Stromal cell of bone marrow (primary cell): Measurements from ENCODE around the gene MSI2.

ENCODE experiments used
- DNase-seq: peaks from one replicate; pipeline ENCODE4 v3.0.0-alpha.2; 2012; ENCODE audit warnings: low read depth

Gene MSI2

DNA sequence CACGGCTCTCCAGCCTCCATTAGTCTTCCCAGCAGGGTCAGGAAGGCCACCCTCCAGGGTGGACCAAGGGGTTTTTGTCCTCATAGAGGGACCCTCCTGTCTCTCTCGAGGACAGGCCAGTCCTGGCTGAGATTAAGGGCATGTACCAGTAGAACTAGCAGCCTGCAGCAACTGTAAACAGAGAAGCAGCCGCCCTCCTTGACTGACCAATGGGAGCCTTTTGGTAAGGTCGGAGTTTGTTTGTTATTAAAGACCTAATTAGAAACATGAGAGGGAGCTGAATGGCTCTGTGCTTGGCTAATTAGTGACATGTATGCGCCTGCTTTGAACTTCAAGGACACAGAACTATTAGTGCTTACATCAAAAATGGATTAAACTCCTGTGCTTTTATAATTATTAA, 408.8 kb downstream of the MSI2 start:
- no peak for DNase-seq

DNA sequence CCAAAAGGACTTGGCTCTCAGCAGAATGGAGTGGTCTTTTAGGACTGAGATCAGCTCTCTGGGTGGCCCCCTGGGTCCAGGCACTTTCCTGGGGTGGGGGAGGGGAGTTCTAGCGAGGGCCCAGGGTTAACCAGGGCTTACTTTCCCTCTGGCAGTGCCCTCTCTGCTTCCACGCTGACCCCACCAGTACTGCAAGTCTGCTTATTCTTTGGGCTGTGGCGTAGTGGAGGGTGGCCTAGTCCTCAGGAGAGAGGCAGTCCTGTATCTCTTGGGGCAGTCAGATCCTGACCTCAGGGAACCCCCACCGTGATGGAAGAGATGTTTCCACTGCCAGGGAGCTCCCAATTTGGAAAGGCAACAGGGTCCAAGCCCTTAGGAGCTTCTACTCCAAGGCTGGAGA, 409.4 kb downstream of the MSI2 start:
- DNase-seq = no peak

DNA sequence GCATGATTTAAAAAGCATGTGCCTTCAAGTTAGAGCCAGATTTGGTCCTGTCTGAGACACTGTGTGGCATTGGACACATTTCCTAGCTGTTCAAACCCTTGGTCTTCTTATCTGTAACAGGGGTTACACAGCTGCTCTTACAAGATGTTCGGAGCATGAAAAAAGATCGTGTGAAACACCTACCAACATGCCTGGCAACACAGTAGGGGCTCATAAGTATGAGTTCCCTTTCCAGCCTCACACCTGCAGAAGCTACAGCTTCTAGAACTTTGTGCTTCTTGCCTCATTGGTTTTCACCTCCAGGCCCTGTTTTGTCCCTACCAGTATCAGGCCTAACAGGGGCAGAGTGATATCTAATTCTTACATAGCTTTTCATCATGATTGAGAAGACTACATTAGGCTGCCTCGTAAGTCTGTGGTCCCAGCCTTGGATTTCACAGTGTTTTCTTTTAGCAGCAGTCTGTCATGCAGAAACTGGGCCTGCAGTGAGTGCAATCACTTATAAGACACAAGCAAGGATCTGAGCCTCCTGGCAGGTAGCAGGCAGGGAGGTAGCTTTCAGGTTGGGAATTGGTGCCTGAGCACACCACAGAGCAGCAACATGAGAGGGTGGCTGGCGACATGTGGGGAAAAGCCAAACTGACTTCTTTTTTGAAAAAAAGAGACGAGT, 410.0 kb downstream of the MSI2 start:
- no peak for DNase-seq

- DNase-seq = no peak
Observed at GRCh38 chr17:57666946-57667345, 410.6 kb downstream of the MSI2 start.

- DNase-seq = no peak
Observed at GRCh38 chr17:57667461-57667923, 411.2 kb downstream of the MSI2 start.

GRCh38 chr17:57668332-57668731, 412.0 kb downstream of the MSI2 start:
- DNase-seq = no peak

DNA sequence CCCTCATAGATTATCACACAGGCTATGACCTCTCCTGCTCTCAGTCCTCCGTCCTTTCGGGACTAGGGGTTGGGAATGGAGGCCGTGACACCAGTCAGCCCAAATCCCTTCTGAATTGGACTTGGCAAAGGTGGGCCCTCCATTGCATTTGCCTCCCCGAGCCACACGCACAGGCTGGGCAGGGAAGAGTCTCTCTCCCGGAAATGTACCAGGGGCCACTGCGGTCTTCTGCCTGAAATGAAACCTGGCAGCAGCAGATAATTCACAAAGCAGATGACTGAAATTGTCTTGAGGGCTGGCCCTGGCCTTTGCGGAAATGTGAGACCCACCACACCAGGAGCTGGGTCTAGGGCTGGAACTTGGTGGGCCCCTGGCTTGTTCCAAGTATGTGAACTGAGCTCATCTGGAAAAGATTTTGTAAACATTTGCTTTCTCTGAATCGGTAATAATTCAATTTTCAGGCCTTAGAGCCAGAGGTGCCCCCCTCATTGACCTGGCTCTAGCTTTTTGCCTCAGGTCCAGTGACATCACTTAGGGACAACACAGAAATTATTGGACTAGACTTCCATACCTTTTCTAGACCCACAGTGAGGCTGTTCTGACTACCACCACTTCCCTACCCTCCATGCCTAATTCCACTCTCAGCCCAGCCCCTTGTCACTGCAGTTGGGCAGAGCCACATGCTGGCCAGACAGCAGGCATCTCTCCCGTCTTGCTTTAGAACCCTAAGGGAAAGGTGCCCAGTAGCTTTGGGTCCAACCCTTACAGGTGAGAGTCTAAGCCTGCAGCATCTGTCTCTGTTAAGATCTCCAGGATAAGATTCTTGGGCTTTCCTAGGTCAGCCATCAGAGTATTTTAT, 413.6 kb downstream of the MSI2 start:
- DNase-seq = no peak

DNA sequence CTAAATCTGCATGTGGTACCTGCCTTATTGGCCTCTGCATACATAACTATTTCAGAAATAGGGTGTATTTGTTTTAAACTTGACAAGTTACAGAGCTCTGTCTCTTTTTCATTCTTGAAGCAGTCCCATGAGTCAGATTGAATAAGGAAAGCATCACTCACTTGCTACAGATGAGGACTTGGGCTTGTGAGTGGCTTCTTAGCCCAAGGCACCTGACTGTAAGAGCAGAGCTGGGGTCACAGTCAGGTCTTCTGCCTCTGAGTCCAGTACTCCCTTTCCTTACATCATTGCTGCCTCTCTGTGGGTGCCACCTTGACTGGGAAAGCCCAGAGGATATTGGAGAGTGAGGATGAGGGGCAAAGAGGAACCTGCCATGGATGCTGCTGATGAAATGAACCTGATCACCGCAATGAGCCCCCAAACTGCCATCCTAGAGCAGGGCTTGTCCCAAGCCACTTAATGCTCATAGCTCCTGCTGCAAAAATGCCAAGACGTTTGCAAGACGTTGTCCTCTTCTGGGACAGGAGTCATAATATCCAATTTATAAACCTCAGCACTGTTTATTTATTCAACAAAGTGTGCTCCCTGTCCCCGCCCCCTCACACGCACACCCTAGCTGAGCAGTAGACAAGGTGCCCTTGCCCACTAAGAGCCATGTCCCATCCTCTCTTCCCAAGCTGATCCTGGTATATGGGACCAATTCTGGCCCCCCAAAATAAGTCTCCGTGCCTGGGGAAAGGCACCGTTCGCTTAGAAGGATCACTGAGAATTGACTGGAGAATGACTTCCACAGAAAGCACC, 414.6 kb downstream of the MSI2 start:
- DNase-seq = no peak

DNA sequence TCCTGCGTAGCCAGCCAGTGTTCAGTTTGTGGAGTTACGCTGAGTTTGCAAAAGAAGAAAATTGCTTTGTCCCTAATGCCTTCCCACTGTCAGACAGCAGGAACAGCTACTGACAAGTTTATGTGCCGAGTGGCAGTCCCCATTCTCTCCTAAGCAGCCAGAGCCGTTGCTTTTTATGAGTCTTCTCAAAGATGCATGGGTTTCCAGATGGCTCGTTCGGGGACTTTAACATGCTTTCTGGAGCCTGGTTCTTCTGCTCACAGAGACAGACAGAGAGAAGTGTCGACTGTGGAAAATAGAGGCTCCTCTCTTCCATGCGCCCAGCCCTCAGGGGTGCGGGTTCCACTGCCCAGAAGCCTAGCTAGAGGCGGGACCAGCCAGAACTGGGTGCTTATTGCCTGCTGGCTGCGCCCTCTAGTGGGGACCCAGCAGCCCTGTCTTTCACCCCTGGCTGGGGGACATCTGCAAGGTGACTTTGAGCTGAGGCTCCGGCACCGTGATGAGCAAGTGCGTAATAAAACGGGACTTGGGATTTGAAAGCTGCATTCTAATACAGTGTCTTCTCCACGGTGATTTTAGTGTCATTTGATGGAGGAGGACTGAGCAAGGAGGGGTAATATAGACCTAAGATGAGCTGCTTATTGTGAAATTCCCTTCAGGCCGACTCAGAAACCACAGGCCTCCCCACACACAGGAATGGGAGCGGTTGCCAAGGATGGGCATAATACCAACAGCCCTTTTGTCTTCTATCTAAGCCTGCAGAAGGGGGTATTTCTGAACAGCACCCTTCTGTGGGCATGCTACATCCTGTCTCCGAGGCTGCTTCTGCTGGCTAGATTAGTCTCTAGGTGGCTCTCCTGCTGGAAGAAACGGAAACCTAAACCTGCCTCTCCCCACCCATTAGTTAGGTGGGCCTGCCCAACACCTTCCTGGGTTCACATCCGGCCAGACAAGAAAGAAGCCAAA, 415.6 kb downstream of the MSI2 start:
- DNase-seq = peak; percentile 35

DNA sequence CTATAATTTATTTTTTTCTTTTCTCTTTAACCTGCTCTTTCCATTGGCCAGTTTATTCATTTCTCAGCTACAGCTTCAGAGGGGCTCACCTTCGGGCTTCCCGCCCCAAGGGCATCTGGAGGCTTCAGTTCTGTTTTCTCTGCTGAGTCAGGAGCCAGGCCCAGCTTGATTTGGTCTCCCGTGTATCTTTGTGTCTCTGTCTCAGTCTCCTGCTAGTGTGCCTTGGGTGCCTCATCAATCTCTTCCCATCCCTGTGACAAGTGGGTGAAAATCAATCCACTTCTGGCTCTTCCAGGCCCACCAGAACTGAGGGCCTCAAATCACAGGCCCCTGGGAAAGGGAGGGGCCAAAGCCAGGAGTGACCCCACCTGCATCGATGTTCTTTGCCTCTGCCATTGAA, 416.6 kb downstream of the MSI2 start:
- DNase-seq = no peak

DNA sequence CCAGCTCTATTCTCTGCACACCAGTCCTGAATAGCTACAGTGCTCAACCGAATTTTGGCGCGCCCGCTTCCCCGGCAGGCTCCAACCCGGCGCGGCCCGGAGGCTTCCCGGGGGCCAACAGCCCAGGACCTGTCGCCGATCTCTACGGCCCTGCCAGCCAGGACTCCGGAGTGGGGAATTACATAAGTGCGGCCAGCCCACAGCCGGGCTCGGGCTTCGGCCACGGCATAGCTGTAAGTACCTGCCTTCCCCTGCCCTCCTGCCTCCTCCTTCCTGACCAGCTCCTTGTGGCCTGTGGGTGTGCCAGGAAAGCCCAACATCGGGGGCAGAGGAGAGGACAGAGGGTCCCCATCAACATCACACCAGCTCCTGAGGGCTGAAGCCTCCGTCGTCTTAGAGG, 418.6 kb downstream of the MSI2 start:
- no peak for DNase-seq

DNA sequence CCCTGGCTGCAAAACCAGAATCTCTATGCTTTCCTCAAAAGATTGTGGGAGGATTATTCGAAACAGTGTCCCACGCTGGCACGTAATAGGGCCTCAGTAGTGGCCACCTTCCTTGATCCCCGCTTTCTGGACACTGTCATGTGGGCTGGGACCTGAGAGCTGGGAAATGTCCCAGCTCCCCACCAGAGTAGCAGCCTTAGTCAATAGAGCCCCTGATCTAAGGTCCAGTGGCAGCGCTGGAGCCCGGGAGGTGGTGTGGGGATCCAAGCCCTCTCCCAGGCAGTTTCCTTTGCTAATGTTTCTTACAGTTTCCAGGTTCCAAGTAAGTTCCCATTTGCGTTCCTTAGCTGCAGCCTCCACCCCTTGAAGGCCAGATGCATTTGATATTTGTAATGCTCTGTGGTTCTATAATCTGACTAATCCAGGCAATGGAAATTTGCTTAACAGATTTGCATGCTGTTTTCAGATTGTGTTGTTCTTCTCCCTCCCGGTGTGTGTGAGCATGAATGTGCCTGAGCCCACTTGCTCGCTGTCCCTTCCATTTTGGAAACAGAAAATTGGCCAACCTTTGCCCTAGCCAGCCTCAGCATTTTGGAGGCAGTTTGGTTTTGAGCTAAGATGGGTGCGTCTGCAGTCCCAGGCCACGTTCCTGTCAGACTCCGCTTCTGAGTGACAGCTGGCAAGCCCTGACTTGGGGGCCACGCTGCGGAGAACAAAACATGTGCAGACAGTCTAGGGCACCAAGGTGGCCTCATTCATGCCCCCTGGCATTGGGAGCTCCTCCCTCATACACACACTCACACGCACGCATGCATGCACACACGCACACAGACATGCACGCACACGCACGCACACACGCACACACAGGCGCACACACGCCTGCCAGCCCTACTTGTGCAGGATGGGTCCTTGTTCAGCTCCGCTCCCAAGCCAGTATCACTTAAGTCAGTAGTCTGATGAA, 419.4 kb downstream of the MSI2 start:
- no peak for DNase-seq

DNA sequence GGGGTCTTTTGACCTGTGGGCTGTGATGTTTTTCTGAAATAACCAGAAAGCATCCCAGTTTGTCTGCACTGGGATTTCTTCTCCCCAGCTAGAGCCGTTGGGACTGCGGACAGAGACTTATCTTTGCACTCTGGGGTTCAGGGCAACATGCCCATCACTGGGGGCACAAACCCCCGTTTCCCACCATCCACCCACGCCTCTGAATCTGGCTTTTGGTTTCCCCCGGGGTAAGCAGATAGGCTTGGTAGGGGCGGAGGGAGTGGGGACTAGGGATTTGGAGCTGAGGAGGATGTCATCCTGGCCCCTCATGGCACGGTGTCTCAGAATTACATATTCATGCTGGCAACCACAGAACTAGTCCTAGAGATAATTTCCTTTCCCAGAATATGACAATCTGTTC, 420.2 kb downstream of the MSI2 start:
- DNase-seq = no peak

- DNase-seq = no peak
Observed at GRCh38 chr17:57677301-57677700, 421.0 kb downstream of the MSI2 start.

DNA sequence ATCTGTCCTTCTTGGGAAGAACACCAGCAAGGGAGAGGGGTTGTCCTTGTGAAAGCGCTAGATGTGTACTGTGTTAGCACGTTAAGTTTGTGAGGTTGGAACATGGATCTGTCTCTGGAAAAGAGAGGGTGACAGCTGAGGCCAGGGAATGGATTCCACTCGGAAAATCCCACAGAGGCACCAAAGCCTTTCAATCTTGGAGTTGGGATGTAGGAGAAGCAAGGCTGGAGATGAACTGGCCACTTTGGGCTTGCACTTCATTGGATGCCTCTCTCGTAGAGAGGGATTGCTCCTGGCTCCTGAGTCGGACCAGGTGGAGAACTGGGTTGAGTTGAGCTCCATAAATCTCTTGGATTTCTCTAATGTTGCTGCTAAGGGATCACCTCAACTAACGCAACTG, 421.5 kb downstream of the MSI2 start:
- DNase-seq = no peak

- no peak for DNase-seq
Observed at GRCh38 chr17:57678393-57678792, 422.1 kb downstream of the MSI2 start.

DNA sequence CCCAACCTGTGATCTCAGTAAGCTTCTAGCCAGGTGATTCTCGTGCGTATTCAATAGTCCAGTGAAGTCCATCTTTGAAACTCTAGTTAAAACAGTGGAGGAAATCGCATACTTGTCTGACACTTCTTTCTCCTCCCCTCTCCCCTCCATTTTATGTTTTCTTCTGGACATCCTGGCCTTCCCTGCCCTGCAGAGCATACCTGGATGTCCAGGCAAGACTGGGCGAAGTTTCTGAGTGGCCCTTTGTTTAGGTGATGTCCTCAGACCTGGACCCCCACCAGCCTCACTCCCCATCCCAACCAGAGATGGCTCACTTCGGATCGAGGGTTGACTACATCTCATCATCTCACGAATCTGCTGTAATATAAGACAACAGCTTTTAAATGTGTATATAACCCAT, 423.0 kb downstream of the MSI2 start:
- no peak for DNase-seq

- DNase-seq = no peak
Observed at GRCh38 chr17:57679906-57680695, 423.8 kb downstream of the MSI2 start.

DNA sequence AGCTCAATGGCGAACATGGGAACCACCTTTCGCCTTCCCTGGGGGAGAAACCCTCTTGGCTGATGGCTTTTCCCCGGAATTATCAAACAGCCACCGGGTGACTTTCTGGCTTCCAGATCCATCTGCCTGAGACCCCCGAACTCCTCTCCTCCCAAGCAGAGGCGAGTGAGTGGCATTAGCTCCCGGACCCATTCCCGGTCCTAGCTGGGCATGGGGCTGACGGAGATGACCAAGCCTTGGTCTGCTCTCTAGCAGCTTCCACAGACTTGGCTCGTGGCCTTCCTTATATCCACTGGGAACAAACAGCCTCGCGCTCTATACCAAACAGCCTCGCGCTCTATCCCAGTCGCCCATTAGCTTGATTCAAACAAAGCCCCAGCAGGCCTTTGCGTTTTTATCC, 426.4 kb downstream of the MSI2 start:
- no peak for DNase-seq
